KMS-11 (cell line): ENCODE measurements around the gene JAK1.

Experiments
- H2AFZ ChIP-seq: fragments of 200-600 bp; sonication (generic); 2 replicates; pipeline ENCODE4 v1.6.1; 2016; ENCODE audit warnings: antibody characterized with exemption, mixed run types, low read depth
- H3K27ac ChIP-seq: fragments of 200-600 bp; sonication (generic); 2 replicates; pipeline ENCODE4 v1.6.1; 2016; ENCODE audit warnings: mild to moderate bottlenecking, mixed run types
- H3K27me3 ChIP-seq: fragments of 200-600 bp; sonication (generic); 2 replicates; pipeline ENCODE4 v1.6.1; 2017; ENCODE audit warnings: mild to moderate bottlenecking, low read depth, mixed run types, moderate library complexity; ENCODE audit not compliant: insufficient read depth
- H3K36me3 ChIP-seq: fragments of 200-600 bp; sonication (generic); 2 replicates; pipeline ENCODE4 v1.6.1; 2017; ENCODE audit warnings: mild to moderate bottlenecking, mixed run types; ENCODE audit not compliant: insufficient read depth
- H3K4me1 ChIP-seq: fragments of 200-600 bp; sonication (generic); 2 replicates; pipeline ENCODE4 v1.6.1; 2016; ENCODE audit warnings: mild to moderate bottlenecking, low read depth, mixed run types; ENCODE audit not compliant: poor library complexity, severe bottlenecking
- H3K4me2 ChIP-seq: fragments of 200-600 bp; sonication (generic); 2 replicates; pipeline ENCODE4 v1.7.0; 2016; ENCODE audit warnings: mild to moderate bottlenecking, mixed run types
- H3K4me3 ChIP-seq: fragments of 200-600 bp; sonication (generic); IDR thresholded peaks from 2 replicates; pipeline ENCODE4 v1.6.1; 2017; ENCODE audit warnings: low read depth, low read length, mixed read lengths; ENCODE audit not compliant: insufficient read depth
- H3K79me2 ChIP-seq: fragments of 200-600 bp; sonication (generic); 2 replicates; pipeline ENCODE4 v1.6.1; 2016; ENCODE audit warnings: low read depth, mixed run types; ENCODE audit not compliant: insufficient read depth
- H3K9ac ChIP-seq: fragments of 200-600 bp; sonication (generic); 2 replicates; pipeline ENCODE4 v1.6.1; 2016; ENCODE audit warnings: mild to moderate bottlenecking, mixed run types
- H4K20me1 ChIP-seq: fragments of 200-600 bp; sonication (generic); 2 replicates; pipeline ENCODE4 v1.6.1; 2016; ENCODE audit warnings: mild to moderate bottlenecking, mixed run types; ENCODE audit not compliant: insufficient read depth
- CTCF ChIP-seq: fragments of 200-600 bp; sonication (generic); conservative IDR thresholded peaks from 2 replicates; pipeline ENCODE4 v1.6.1; 2017; ENCODE audit warnings: low read depth, mild to moderate bottlenecking, antibody characterized with exemption, low read length, moderate library complexity, mixed read lengths

Gene JAK1

GRCh38 chr1:64911326-64911725, 55.0 kb downstream of the JAK1 start:
- TF ChIP-seq CTCF, result no peak
- no peak overlapping the region for H3K27ac ChIP-seq
- H3K79me2 ChIP-seq, result peaks cover 61% of the 10 kb centered on the region
- no peaks in the 10 kb centered on the region for H3K36me3 ChIP-seq
- no peaks in the 10 kb centered on the region for H3K27me3 ChIP-seq
- no peak overlapping the region for H3K9ac ChIP-seq
- no peaks in the 10 kb centered on the region for H3K4me1 ChIP-seq
- H2AFZ ChIP-seq, result no peak overlapping the region
- H4K20me1 ChIP-seq, result peaks cover 8% of the 10 kb centered on the region; the same call in 1 of the 2 replicates
- no peak overlapping the region for H3K4me3 ChIP-seq
- H3K4me2 ChIP-seq, result no peak overlapping the region

- Histone ChIP-seq H3K79me2 (peaks cover 63% of the 10 kb centered on the region), H3K27me3 (no peaks in the 10 kb centered on the region), H3K36me3 (no peaks in the 10 kb centered on the region), H3K4me2 (no peak overlapping the region), H3K4me3 (no peak overlapping the region), H3K9ac (no peak overlapping the region), H2AFZ (no peak overlapping the region), H3K4me1 (no peaks in the 10 kb centered on the region), H3K27ac (no peak overlapping the region), H4K20me1 (peaks cover 8% of the 10 kb centered on the region; the same call in 1 of the 2 replicates)
- no peak for TF ChIP-seq CTCF
These were observed 57.3 kb downstream of the JAK1 start for GRCh38 chr1:64909031-64909430.

GRCh38 chr1:64908575-64908974, 57.8 kb downstream of the JAK1 start:
- Histone ChIP-seq H3K79me2 (peaks cover 64% of the 10 kb centered on the region), H3K4me1 (no peaks in the 10 kb centered on the region), H3K36me3 (no peaks in the 10 kb centered on the region), H4K20me1 (peaks cover 8% of the 10 kb centered on the region; the same call in 1 of the 2 replicates), H3K4me3 (no peak overlapping the region), H3K9ac (no peak overlapping the region), H3K27ac (no peak overlapping the region), H3K27me3 (no peaks in the 10 kb centered on the region), H2AFZ (no peak overlapping the region), H3K4me2 (no peak overlapping the region)
- no peak for TF ChIP-seq CTCF

- no peak overlapping the region for H2AFZ ChIP-seq
- no peak overlapping the region for H3K4me2 ChIP-seq
- no peak overlapping the region for H3K4me3 ChIP-seq
- no peaks in the 10 kb centered on the region for H3K36me3 ChIP-seq
- no peak overlapping the region for H3K9ac ChIP-seq
- peaks cover 7% of the 10 kb centered on the region; the same call in 1 of the 2 replicates for H4K20me1 ChIP-seq
- no peak overlapping the region for H3K27ac ChIP-seq
- H3K79me2 ChIP-seq, result peaks cover 66% of the 10 kb centered on the region
- TF ChIP-seq CTCF, result no peak
- H3K4me1 ChIP-seq, result peaks cover 10% of the 10 kb centered on the region
- H3K27me3 ChIP-seq, result no peaks in the 10 kb centered on the region
These were observed 59.9 kb downstream of the JAK1 start for GRCh38 chr1:64906447-64906846.
